Uterus (tissue), 4 donors: ENCODE data around the gene POLR2B. TPM values are rescaled to one million over a fixed set of nuclear protein-coding genes. Genes with fewer than 3 reads are reported as not detected.

ENCODE experiments used
- DNase-seq, 2 donors: peaks; one replicate each; pipeline ENCODE4 v3.0.0-alpha.2; 2019 to 2020
- H3K27ac ChIP-seq, 2 donors: fragments of 200-600 bp; sonication (generic); 1 replicate in 1 of 2; 2 replicates in 1 of 2; pipeline ENCODE4 v1.5.1; 2016 to 2018
- H3K27me3 ChIP-seq, 2 donors: fragments of 200-600 bp; sonication (generic); one replicate each; pipeline ENCODE4 v1.5.1; 2018 to 2019; ENCODE audit warnings: control low read depth in 1 of 2
- H3K36me3 ChIP-seq, 2 donors: fragments of 200-600 bp; sonication (generic); one replicate each; pipeline ENCODE4 v1.5.1; 2019; ENCODE audit warnings: control low read depth in 1 of 2
- H3K4me1 ChIP-seq, 2 donors: fragments of 200-600 bp; sonication (generic); one replicate each; pipeline ENCODE4 v1.5.1; 2018 to 2019; ENCODE audit warnings: control low read depth in 1 of 2
- H3K4me3 ChIP-seq, 2 donors: fragments of 200-600 bp; sonication (generic); 1 replicate in 1 of 2; 2 replicates in 1 of 2; pipeline ENCODE4 v1.5.1; 2018 to 2019; ENCODE audit warnings: mild to moderate bottlenecking in 1 of 2
- H3K9me3 ChIP-seq, 2 donors: fragments of 200-600 bp; sonication (generic); one replicate each; pipeline ENCODE4 v1.5.1; 2019; ENCODE audit warnings: control low read depth in 1 of 2
- CTCF ChIP-seq, 4 experiments: fragments of 200-600 bp in 2 of 4; fragments of 450-650 bp in 2 of 4; sonication (generic) in 2 of 4; IDR thresholded peaks; one replicate each; pipeline ENCODE4 v1.5.1; 2016 to 2019; ENCODE audit warnings: antibody characterized with exemption in 4 of 4, mild to moderate bottlenecking in 2 of 4, moderate library complexity in 1 of 4
- POLR2A ChIP-seq, 2 donors: fragments of 450-650 bp; IDR thresholded peaks; one replicate each; pipeline ENCODE4 v1.6.1; 2016; ENCODE audit warnings: antibody characterized with exemption in 2 of 2, mild to moderate bottlenecking in 1 of 2, moderate library complexity in 1 of 2
- intact Hi-C: fragments of 100-400 bp; cut with DNase I; formaldehyde crosslinking; loops from one replicate; pipeline ENCODE4 v1.15.1; 2023; ENCODE audit warnings: low total_unique reads
- total RNA-seq, 4 donors: library from RNA; depleted of rRNA in 3 of 4; stranded (reverse); fragments of >200 nt in 3 of 4; gene quantifications; one replicate each; pipeline versions ENCODE4 v1.1.0 to v1.2.4, GENCODE V29; 2014 to 2023
- donor health status: DM: yes; HTN: yes; CAD: no.

Gene POLR2B
- total RNA-seq, 4 donors from 2014 or later: 35.9 to 211 (median 117) TPM

GRCh38 chr4:56940971-56941370, 37.7 kb upstream of the POLR2B start:
- H3K27ac ChIP-seq: no peak overlapping the region
- H3K9me3 ChIP-seq: no peaks in the 10 kb centered on the region
- DNase-seq: no peak
- intact Hi-C loops: no loop called here
- no peak overlapping the region for H3K4me3 ChIP-seq
- no peaks in the 10 kb centered on the region for H3K36me3 ChIP-seq
- TF ChIP-seq POLR2A (IDR thresholded peaks at IDR 0.05) (no peak), CTCF (IDR thresholded peaks at IDR 0.05) (no peak)
- no peaks in the 10 kb centered on the region for H3K27me3 ChIP-seq
- H3K4me1 ChIP-seq: no peaks in the 10 kb centered on the region

GRCh38 chr4:56941403-56941802, 37.3 kb upstream of the POLR2B start:
- intact Hi-C loops: no loop called here

GRCh38 chr4:56953680-56954520, 24.8 kb upstream of the POLR2B start:
- Histone ChIP-seq H3K9me3 (no peaks in the 10 kb centered on the region), H3K4me3 (no peak overlapping the region), H3K36me3 (no peaks in the 10 kb centered on the region), H3K27ac (no peak overlapping the region), H3K4me1 (no peaks in the 10 kb centered on the region), H3K27me3 (no peaks in the 10 kb centered on the region)
- DNase-seq: no peak
- intact Hi-C loops: no loop called here
- TF ChIP-seq CTCF (IDR thresholded peaks at IDR 0.05) (no peak), POLR2A (IDR thresholded peaks at IDR 0.05) (no peak)

More at GRCh38 chr4:56941403-56941802, 37.3 kb upstream of the POLR2B start:
- TF ChIP-seq POLR2A (IDR thresholded peaks at IDR 0.05) (no peak), CTCF (IDR thresholded peaks at IDR 0.05) (no peak)
- Histone ChIP-seq H3K4me3 (no peak overlapping the region), H3K9me3 (no peaks in the 10 kb centered on the region), H3K27ac (no peak overlapping the region), H3K36me3 (no peaks in the 10 kb centered on the region), H3K27me3 (no peaks in the 10 kb centered on the region), H3K4me1 (no peaks in the 10 kb centered on the region)
- DNase-seq: no peak

GRCh38 chr4:56958111-56958517, 20.6 kb upstream of the POLR2B start:
- Histone ChIP-seq H3K36me3 (no peaks in the 10 kb centered on the region), H3K4me3 (no peak overlapping the region), H3K4me1 (no peaks in the 10 kb centered on the region), H3K27me3 (no peaks in the 10 kb centered on the region), H3K9me3 (no peaks in the 10 kb centered on the region), H3K27ac (peak overlapping the region in 1 of 2 donors; percentile 18)
- peak; percentile 86 to 88 for DNase-seq
- intact Hi-C loops: no loop called here
- TF ChIP-seq POLR2A (IDR thresholded peaks at IDR 0.05) (no peak), CTCF (IDR thresholded peaks at IDR 0.05) (no peak)

- Histone ChIP-seq H3K27me3 (no peaks in the 10 kb centered on the region), H3K4me1 (no peaks in the 10 kb centered on the region), H3K4me3 (no peak overlapping the region), H3K36me3 (no peaks in the 10 kb centered on the region), H3K9me3 (no peaks in the 10 kb centered on the region), H3K27ac (no peak overlapping the region)
- intact Hi-C loops: no loop called here
- no peak for TF ChIP-seq CTCF (IDR thresholded peaks at IDR 0.05)
- no peak for TF ChIP-seq POLR2A (IDR thresholded peaks at IDR 0.05)
- DNase-seq: no peak
Measured at GRCh38 chr4:56959100-56959499, 19.6 kb upstream of the POLR2B start.
